HG03066 (cell line): Measurements from ENCODE around the gene KIF26A.

ENCODE experiments used
- ATAC-seq: cut with Tn5 transposase; IDR thresholded peaks from one replicate; pipeline ENCODE4 v1.9.1; 2021; ENCODE audit warnings: low read depth; ENCODE audit not compliant: unreplicated experiment

The KIF26A gene

DNA sequence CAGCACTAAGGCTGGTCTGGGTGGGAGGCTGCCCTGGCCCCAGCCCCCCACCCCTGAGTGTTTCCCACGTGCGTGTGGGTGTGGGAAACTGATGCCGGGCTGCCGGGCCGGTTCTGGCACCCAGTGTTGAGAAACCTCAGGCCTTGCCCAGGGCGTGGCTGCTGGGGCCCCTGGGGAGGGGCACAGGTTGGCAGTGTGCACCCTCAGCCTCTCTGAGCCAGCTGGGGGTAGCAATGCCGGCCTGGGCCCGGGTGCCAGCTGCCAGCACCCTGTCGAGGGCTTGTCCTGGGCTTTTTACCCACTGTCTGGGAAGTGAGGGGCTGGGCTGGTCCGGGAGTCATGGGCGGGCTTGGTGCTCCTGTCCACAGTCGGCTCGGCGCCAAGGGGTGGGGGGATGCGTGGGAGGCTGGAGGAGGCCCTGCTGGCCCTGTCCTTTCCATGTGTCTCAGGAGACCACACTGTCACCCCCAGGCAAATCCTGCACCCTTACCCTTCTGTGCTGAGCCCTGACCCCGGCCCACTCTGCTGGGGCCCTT, 37.2 kb upstream of the KIF26A start:
- no peak for ATAC-seq

DNA sequence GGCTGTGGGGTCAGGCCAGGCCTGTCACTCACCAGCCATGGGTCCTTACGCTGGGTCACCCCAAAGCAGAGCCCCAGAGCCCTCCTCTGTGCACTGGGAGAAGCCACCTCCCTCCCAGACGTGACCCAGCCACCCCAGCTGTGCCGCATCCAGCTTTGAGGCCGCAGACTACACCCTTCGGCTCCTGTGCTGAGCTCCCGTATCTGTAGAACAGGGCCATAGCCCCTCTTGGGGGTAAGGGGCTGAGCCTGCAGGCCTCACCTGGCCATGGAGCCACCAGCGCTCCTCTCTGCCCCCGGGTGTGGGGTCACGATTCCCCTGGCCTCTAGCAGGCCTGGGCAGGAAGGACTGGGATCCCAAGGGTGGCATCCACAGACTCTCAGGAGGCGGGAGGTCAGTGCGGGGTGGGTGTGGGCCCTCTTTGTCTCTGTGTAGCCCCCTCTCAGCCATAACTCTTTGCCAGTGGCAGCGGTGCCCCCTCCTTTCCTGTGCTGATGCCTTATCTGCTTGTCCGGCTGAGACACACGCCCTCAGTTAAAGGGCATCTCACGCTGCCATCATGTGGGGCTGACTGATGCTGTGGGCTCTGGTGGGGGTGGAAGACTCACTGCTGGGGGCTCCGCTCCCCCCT, 36.6 kb upstream of the KIF26A start:
- no peak for ATAC-seq

DNA sequence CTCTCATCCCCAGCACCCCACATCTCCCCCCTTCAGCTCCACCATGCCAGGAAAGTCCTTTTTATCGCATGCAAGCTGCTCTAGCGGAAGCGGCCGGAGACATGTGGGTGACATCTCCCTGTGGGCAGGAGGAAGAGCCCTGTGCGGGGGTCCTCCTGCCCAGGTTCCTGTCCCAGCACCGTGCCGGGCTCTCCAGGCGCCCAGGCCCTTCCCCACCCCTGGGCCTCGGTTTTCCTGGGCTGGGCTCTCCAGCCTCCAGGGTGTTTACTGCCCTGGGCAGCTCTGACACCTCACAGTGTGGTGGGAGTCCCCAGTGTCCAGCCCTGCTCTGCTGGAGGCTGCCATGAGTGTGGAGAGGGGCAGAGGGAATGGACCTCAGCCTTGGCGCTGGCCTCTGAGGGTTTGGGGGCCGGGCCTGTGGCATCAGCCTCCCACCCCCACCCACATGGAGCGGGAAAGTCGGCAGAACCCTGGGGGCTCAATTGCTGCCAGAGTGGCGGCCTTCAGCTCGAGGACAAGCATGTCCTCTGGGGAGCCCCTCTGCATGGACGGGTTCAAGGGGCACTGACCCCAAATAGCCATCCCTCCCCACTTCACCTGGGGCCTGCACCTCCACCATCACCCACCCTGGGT, 36.0 kb upstream of the KIF26A start:
- ATAC-seq = no peak

DNA sequence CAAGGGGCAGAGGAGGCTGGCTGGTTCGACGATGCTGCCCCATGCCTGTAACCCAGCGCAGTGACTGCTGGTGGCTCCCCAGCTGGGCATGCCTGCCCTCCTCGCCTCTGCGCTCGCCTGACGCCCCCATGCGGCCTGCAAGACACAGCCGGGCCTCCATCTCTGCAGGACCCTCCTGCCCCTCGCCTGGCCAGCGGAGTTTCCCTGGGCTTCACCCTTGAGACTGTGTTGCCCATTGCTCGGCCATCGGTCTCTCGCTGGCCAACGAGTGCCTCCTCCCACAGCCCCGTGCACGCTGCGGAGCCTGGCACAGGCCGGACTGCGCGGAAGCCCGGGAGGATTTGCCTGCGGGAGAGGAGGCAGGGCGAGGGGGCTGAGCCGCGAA, 35.3 kb upstream of the KIF26A start:
- ATAC-seq = no peak

DNA sequence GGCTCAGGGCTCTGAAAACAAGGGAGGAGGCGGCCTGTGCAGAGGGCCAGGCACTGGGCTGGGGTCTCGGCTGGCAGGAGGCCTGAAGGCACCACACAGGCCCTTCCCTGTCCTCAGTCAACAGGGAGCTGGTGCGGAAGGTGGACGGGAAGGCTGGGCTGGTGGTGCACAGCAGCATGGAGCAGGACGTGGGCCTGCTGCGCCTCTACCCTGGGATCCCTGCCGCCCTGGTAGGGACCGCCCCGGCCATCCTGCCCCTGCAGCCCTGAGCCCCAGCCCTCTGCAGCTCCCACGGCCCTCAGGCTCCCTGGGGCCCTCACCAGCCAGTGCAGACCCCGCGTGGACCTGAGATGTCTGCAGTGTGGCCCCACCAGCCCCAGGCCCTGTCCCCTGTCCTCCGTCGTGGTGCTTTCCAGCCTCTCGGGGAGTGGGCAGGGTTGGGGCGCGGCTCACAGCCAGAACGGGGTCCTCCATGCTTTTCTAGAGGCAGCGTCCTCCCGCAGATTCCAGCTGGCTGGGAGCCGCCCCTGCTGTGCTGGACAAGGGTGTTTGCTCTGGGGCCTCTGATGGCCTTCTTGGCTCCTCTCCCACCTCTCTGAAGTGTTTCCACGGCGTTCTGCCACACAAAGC, 34.8 kb upstream of the KIF26A start:
- ATAC-seq = no peak

DNA sequence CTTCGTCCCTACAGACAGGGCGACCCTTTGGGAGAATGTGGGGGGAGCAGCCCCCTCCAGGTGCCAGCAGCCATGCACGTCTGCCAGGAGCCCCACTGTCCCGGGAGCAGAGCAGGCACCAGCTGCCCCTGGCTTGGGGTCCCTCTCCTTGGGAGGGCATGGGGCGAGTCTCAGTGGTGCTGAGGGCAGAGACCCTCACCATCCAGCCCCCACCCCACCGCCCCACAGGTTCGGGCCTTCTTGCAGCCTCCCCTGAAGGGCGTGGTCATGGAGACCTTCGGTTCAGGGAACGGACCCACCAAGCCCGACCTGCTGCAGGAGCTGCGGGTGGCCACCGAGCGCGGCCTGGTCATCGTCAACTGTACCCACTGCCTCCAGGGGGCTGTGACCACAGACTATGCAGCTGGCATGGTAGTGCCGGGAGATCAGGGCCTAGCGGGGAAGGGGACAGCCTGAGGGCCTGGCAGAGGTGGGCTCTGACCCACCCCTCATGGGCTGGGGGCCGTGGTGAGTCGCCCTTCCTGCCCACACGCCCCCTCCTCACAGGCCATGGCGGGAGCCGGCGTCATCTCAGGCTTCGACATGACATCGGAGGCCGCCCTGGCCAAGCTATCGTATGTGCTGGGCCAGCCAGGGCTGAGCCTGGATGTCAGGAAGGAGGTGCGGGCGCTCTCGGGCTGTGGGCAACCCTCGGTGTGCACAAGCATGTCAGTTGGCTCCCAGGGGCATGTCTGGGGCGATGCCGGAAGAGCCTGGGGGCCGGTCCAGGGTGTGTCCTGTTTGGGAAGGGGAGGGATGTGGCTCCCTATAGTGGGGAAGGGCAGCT, 34.1 kb upstream of the KIF26A start:
- ATAC-seq = no peak

DNA sequence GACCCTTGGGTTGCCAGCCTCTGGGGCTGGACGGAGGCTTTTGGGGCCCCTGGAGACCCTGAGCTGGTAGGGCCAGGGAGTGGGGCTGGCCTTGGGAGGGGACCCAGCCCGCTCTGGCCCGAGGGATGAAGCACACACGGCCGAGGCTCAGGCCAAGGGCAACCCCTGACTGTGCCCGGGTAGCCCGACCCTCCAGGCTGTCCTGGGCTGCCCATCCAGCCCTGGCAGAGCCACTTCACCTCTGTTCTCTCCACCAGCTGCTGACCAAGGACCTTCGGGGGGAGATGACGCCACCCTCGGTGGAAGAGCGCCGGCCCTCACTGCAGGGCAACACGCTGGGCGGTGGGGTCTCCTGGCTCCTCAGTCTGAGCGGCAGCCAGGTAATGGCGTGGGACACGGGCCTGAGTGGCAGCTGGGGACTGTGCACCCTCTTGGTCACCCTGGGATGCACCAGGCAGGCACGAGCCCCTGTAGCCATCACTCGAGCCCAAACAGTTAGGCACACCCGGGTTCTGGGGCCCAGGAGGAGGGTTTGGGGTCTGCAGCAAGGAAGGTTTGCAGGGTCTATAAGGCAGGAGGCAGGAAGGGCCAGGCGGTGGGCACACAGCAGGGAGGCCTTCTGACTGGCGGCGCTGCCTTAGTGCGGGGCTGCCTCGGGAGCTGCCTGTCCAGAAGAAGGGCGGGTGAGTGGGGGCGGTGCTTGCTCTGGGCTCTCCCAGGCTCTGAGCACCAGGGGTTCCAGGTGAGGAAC, 33.1 kb upstream of the KIF26A start:
- ATAC-seq = no peak

DNA sequence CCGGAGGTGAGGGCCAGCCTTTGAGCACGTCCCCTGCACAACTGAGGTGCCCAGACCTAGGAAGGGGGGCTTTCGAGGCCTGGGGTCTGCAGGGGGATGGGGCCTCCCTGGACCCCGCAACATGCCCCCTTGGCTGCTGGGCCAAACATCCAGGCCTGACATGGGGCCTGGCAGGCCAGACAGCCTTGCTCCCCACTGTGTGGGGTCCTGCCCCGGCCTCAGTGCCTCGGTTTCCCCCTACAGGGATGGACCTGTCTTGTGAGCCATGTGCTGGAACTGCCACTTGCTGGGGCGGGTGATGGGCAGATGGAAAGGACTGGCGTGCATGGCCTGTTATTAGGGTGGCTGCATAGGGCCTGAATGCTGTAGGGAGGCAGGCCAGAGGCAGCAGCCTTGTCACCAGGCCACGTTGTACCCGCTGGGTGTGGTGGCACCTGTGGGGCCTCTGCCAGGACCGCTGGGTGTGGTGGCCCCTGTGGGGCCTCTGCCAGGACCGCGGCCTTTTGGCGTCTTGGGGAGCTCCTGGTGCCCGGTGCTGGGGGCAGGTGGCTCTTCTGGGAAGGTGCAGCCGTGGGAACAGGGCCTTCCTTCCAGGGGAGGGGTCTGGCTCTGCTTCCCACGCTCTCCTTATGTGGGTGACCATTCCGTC, 32.4 kb upstream of the KIF26A start:
- ATAC-seq = no peak

DNA sequence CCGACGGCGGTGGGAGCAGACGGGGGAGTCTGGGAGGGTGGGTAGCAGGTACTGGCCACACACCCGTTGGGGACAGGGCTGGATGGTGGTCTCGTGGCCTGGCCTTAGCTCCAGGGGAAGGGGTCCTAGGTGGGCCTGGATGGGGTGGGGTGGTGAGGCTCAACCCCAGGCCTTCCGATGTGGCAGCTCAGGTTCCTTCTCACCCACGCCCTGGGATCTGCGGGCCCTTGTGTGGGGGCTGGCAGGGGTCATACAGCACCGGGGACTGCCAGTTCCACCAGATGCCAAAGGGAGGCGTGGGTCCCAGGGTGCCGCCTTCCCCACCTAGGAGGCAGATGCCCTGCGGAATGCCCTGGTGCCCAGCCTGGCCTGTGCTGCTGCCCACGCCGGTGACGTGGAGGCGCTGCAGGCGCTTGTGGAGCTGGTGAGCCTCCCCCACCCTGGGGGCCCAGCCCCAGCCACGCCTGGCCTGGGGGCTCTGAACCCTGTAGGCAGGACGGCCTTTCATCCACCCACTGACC, 31.9 kb upstream of the KIF26A start:
- ATAC-seq = no peak

DNA sequence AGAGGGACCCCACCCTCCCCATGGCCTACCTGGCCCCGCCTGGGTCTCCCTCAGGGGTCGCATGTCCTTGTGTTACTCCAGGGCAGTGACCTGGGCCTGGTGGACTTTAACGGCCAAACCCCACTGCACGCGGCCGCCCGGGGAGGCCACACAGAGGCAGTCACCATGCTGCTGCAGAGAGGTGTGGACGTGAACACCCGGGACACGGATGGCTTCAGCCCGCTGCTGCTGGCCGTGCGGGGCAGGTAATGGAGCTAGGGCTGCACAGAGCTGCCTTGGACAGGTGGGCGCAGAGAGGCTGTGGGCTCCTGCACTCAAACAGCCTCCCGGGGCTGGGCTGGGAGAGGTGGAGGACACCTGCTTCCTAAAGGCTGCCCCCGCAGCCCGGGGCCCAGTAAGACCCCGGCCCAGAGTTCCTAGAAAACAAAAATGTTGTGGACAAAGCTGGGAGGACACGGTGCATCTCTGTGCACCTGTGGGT, 31.2 kb upstream of the KIF26A start:
- ATAC-seq = no peak

DNA sequence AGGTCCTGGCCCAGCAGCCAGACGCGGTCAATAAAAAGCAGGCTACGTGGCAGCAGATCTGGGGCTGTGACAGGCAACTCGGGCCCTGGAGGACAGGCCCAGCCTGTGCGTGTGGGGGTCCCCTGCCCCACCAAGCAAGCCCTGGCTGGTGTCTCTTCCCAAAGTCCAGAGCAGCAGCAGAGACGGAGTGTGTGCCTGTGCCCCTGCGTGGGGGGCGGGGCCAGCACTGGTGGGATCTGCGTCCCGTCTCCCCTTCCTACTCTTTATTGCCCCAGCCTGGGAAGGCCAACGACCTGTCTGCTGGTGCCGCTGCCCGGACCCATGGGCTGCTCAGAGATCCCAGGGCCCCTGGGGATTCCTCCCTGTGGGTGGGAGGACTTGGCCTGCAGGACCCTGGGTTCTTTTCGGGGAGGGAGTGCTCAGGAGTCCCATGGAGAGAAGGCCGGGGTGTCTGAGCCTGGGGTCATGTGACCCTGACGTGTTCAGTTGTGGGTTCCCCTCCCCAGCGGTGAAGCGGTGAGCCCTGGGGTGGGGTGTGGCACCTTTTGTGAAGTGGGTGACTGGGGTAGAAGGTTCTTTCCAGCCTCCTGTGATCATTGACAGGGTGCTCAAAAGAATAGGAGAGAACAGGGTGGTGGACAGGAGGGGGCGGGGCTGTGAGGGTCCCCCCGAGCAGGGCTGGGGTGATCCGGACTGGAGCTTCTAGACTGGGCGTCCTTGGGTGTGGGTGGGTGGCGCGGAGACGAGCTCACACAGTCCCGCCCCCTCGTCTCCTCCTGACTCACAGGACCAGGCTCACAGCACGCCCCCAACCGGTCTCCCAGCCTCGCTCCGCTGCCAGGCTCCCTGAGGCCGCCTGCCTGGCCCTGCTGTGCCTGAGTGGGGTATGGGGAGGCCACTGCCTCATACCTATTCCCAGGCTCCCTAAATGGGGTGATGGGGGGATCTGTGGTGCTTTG, 30.5 kb upstream of the KIF26A start:
- ATAC-seq = no peak

DNA sequence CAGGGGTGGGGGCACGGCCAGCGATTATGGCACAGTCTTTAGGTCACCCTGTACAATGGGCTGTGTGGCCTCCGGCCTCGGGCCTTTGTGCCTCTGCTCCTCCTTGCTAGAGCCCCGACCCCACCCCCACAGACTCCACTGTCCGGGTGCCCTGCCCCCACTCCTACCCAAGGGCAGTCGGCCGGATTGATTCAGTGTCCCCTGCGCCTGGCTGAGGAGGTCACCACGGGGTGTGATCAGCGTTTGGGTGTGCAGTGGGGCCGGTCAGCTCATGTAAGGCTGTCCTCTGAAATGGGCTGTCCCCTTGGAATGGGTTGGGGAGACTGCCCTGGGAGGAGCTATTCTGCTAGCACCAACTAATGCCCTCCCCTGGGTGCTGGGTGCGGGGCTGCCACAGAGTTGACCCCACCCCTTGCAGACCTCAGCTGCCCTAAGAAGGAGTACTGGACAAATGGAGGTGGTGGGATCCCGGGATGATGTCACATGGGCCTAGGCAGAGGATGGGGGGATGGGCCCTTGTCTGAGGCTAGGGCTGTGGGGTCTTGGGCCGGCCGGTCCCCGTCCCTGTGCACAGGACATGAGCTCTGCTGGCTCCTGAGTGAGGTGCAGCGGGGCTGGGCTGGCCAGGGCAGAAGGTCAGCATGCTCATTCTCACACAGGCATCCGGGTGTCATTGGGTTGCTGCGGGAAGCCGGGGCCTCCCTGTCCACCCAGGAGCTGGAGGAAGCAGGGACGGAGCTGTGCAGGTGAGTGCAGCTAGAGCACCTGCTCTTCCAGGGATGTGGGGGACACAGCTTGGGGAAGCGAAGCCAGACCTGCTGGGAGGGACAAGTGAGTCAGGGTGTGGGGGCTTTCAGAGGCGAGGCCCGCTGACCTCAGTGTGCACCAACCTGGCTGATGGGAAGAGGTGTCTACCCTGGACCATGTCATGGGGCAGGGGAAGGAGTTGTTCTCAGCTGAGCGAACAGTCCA, 29.5 kb upstream of the KIF26A start:
- no peak for ATAC-seq

DNA sequence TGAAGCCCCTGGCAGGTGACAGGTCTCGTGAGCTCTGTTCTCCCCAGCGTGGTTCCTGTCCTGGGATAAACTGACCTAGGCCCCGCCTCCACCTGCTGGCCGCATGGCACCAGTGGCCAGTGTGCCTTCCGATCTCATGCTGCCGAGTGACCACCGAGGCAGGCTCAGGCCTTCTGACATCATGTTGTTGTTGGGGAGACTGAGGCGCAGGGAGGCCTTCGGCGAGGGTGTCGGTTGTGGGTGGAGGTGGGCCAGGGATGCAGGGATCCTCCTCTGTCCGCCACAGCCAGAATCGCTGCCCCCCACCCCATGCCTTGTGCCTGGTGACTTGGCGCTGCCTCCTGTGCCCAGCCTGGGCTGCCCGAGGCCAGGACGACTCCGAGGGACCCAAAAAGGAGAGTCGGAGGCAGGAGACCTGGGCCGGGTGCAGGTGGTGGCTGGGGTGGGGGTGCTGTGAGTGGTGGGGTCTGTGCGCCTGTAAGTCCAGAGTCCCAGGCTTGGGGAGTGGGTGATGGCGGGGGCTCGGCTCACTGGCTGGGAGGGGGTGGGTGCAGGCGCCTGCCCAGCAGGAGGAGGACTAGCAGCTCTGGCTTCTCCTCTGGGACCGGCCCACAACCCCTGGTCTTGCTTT, 28.5 kb upstream of the KIF26A start:
- no peak for ATAC-seq

DNA sequence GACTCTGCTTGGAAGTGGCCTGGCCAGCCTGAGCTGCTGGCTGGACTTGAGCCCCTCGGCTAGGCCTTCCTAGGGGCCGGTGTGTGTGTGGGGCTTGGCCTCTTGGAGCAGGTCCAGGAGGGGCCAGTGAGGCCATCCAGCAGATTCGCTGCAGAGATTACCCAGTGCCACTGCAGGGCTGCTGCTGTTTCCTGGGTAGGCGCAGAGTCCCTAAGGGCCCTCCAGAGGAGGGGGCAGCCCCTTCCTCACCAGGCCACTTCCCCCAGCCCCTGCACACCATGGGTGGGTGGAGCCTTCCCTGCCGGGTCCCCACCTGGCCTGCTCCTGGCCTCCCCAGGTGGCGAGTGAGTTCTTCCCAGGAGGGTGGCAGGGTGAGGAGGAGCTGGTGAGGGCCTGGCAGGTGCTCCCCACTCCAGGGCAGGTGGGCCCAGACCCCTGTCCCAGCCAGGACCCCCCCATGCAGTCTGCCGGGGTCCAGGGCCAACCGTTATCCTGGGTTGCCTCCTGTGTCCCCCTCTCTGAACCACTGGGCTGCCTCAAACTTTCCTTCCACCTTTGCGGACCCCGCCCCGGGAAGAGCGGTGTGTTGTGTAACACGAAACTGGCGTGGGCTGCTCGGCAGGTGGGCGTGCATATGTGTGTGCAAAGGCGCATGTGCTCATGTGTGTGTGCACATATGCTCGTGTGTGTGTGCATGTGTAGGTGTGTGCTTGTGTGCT, 27.7 kb upstream of the KIF26A start:
- ATAC-seq = no peak

DNA sequence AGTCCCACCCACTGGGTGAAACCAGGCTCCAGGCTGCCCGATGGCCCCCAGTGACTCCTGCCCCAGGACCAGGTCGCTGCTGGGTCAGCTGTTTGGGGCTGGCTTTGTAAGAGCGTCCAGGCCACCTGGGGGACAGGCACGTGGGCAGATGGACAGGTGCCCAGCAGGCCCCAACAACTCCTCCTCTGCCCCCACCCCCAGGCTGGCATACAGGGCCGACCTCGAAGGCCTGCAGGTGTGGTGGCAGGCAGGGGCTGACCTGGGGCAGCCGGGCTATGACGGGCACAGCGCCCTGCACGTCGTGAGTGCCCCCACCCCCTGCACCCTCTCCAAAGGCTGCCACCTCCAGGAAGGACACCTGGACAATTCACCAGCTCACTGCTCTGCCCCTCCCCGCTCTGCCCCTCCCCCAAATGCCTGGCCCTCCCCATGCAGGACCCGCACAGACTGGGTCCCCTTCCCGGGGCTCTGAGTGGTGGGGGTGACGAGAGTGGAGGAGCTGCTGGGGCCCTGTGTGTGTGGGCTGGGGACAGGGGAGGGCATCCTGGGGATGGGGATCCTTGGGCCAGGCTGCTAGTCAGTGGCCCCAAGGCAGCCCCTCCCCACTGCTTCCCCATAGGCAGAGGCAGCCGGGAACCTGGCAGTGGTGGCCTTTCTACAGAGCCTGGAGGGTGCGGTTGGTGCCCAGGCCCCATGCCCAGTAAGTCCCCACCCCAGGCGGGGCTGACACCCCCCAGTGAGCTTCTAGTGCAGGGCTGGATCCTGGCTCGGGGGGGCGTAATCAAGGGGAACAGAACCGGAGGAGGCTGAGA, 26.9 kb upstream of the KIF26A start:
- no peak for ATAC-seq
